GM12892 (cell line): ENCODE measurements around the gene SLC6A9.
A peak's percentile ranks its signal among the peaks of the same experiment; 100 is the strongest.

Experiments
- DNase-seq: peaks from one replicate; pipeline ENCODE4 v3.0.0; 2011; ENCODE audit not compliant: insufficient read length
- FAIRE-seq: peaks from 2 replicates; lab custom pipeline; 2011; peaks lifted over from hg19 to GRCh38; lab: Jason Lieb, UNC
- POLR2A ChIP-seq: IDR thresholded peaks from 2 replicates; pipeline ENCODE4 v1.6.1; 2011; ENCODE audit warnings: low read depth, low read length, control low read depth
- POLR2AphosphoS5 ChIP-seq: IDR thresholded peaks from 2 replicates; pipeline ENCODE4 v1.6.1; 2011; ENCODE audit warnings: low read depth, low read length, control low read depth
- TAF1 ChIP-seq: IDR thresholded peaks from 2 replicates; pipeline ENCODE4 v1.6.1; 2011; ENCODE audit warnings: low read depth, mild to moderate bottlenecking, control low read depth, low read length, borderline replicate concordance

SLC6A9 gene

DNA sequence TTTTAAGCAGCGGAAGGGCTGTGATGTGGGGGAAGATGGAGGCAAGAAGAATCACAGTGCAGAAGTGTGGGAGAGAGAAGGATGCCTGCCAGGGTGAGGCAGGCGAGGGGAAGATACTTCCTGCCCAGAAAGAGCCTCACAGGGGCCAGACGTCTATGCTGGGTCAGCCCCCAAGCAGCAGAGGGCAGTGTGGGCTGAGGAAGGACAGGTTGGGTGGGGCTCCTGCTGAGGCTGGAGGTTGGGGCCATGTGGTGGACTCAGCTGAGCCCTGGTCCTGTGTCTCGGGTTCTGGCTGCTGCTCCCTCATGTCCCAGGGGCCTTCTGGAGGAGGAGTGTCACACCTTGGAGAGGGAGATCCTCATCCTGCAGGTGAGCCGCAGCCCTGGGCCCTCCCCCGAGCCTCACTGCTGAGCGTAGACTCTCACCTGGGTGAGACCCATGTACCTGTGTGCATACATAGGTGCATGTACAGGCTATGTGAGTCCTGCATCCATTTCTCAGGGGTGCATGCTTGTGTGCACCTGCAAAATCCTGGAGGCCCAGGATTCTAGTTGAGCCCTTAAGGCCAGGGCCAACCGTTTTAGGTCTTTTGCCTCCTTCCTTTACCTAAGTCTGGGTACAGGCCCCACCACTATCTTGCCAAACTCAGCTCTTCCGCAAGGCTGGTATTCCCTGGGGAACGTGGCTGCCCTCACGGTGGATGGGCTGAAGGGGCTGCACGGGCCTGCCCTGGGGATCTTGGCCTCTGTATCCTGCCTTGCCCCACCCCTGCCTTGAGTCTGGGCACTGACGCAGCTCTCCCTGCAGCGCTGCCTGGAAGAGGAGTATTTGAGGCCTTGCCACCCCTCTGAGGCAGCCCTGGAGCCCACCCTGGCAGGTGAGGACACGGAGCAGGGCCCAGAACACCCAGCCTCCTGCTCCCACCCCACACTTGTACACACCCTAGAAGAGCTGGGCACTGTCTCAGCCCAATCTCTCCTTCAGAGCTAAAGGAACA is 36.2 kb downstream of the SLC6A9 start:
- TF ChIP-seq POLR2AphosphoS5 = no peak
- no peak for TF ChIP-seq POLR2A
- no peak for TF ChIP-seq TAF1
- DNase-seq = no peak
- no peak for FAIRE-seq

DNA sequence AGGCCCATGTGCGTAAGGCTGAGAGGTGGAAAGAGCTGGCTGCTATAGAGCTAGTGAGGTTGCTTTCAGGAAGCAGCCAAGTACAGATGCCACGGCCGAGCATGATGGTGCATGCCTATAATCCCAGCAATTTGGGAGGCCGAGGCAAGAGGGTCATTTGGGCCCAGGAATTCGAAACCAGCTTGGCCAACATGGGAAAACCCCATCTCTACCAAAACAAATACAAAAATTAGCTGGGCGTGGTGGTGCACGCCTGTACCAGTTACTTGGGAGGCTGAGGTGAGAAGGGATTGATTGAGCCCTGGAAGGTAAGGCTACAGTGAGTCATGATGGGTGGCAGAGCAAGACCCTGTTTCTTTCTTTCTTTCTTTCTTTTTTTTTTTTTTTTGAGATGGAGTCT is 37.2 kb downstream of the SLC6A9 start:
- FAIRE-seq (no peak), DNase-seq (no peak)
- TF ChIP-seq TAF1 (no peak), POLR2A (no peak), POLR2AphosphoS5 (no peak)

DNA sequence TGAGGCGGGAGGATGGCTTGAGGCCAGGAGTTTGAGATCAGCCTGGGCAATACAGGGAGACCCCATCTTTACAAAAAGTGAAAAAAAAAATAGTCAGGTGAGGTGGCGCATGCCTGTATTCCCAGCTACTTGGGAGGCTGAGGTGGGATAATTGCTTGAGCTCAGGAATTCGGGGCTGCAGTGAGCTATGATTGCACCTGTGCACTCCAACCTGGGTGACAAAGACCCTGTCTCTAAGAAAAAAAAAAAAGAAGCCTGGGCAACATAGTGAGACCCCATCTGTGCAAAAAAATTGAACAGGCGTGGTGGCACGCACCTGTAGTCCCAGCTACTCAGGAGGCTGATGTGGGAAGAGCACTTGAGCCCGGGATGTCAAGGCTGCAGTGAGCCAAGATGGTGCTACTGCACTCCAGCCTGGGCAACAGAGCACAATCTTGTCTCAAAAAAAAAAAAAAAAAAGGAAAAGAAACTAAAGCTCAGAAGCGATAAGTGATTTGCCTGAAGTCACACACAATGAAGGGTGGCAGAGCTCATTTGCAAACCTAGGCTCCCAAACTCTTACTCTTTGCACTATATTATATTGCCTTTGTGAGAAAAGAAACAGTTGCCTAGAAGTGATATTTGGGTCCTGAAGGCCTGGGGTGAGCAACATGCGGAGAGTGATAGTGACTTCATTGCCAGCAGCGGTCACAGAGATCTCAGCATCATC is 37.9 kb downstream of the SLC6A9 start:
- FAIRE-seq (no peak), DNase-seq (no peak)
- TF ChIP-seq TAF1 (no peak), POLR2A (no peak), POLR2AphosphoS5 (no peak)

DNA sequence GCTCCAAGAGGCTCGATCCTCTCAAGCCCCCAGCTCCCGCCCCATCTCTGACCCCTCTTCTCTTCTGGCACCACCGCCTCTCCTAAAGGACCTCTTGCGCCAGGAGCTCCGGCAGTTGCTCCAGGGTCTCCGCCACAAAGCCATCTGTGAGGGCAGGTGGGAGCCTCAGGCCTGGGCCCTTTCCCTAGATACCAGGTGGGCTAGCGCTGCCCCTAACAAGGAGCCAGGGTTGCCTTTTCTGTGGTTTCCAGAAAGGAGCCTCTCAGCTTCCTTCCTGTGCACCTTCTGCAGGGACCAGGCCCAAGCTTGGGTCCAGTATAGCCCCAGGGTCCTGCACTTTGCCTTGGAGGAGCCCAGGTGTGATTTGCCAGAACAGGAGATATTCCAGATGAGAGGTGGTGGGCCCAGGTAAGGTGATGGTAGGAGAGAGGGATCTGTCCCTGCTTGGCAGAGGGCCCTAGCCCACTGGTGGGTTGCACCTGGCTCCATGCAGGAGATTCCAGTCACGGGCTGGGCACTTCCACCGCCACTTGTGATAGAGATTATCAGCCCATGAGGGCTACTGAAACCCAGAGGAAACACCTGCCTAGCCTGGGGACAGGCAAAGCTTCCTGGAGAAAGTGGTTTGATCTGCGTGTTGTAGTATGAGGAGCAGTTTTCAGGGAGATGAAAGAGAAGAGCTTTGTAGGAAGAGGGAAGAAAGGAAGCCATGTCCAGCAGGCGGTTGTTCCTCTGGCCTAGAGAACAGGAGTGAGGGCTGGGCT is 38.8 kb downstream of the SLC6A9 start:
- TF ChIP-seq TAF1 (no peak), POLR2A (no peak), POLR2AphosphoS5 (no peak)
- DNase-seq = no peak
- FAIRE-seq = no peak

DNA sequence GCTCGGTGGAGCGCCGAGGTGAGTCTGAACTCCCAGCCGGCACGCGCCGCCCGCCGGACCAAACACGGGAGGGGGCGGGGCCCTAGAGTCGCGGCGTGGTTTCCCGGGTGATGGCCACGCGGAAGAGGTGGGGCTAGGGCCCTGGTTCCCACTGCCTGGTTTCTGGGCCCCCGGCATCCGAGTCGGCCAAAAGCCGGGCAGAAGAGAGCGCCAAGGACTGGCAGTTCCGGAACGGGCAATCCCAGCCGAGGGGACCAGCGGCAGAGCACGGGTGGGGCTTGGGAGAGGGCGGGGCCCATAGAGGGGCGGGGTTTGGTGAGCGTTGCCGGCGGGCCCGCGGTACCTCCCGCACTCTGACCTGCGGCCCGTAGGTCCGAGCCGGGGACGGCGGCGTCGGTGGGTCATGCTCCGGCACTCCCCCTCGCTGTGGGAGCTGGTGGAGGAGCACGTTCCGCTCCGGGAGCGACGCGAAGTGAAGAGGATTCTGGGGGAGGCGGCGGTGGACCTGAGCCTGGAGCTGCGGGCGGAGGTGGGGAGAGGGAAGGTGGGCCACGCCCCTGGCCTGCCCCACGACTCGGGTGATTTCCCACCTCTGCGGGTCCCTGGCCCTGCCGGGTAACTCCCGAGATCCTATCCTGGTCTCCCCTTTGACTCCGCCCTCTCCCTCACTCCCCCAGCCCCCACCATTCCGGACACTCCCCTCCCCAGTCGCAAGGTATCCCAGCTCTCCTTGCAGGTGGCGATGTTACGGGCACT is 39.6 kb downstream of the SLC6A9 start, which contains the start of gene CCDC24:
Gene CCDC24, plus strand, starts transcription at position 124 of the 756 bp plus-strand sequence. Its CDS starts 280 bp downstream, at position 404.
- 0 out of 2 replicates have a peak, but pooled peaks have one; percentile 53 for TF ChIP-seq POLR2A
- no peak for TF ChIP-seq POLR2AphosphoS5
- 0 out of 2 replicates have a peak, but pooled peaks have one; percentile 18 for TF ChIP-seq TAF1
- DNase-seq (peak; percentile 91), FAIRE-seq (peak; percentile 75)

DNA sequence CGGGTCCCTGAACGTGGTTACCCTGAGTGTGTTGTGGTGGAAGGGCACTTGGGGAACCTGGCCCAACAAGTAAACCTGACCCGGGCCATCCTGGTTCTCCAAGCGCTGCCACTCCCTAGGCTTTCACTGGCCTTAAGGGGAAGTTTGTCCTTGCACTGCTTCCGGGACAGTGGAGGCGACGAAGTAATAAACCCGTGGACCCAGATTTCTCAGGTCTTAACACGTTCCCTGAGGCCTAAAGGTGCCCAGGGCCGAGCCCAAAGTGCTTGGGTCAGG is 40.1 kb downstream of the SLC6A9 start:
- FAIRE-seq (no peak), DNase-seq (no peak)
- TF ChIP-seq TAF1 (no peak), POLR2A (no peak), POLR2AphosphoS5 (no peak)

DNA sequence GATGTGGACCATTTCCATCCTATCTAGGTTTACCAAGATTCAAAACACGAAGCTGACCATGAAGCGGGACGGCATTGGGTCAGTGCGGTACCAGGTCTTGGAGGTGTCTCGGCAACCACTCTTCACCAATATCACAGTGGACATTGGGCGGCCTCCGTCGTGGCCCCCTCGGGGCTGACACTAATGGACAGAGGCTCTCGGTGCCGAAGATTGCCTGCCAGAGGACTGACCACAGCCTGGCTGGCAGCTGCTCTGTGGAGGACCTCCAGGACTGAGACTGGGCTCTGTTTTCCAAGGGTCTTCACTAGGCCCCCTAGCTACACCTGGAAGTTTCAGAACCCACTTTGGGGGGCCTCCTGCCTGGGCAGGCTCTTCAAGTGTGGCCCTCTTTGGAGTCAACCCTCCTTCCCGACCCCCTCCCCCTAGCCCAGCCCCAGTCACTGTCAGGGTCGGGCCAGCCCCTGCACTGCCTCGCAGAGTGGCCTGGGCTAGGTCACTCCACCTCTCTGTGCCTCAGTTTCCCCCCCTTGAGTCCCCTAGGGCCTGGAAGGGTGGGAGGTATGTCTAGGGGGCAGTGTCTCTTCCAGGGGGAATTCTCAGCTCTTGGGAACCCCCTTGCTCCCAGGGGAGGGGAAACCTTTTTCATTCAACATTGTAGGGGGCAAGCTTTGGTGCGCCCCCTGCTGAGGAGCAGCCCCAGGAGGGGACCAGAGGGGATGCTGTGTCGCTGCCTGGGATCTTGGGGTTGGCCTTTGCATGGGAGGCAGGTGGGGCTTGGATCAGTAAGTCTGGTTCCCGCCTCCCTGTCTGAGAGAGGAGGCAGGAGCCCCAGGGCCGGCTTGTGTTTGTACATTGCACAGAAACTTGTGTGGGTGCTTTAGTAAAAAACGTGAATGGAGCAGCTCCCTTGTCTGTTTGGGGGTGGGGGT is 40.7 kb downstream of the SLC6A9 start:
- no peak for DNase-seq
- FAIRE-seq = no peak
- TF ChIP-seq TAF1 (no peak), POLR2AphosphoS5 (no peak), POLR2A (no peak)

DNA sequence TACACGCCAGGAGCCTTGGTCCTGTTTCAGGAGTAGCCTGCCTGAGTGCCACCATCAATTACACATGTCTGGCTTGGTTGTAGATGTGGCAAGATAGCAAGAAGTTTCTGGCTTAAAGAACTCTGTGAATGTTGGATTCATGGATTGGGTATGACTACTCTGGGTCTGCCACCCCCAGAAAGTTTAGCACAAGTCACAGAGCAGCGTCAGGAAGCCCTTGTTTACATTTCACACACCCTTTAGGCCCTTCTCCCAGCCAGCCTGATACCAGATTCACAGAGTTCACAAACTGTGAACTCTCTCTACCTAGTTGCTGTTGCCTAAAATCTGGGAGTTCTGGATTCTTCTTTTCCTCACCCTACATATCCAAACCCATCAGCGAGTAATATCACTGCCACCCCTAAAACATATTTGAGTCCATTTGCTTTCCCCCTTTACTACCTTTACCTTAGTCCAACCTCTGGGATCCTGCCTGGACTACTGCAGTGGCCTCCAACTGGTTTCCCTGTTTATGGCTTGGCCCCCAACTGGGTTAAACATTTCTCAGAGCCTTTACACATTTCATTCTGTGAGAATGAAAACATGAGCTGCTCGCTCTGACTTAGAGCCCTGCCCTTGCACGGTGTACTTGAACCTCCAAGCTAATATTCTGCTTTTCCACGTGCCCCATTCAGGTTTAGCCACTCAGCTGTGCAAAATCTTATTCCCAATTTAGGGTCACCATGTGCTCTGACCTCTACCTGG is 43.9 kb downstream of the SLC6A9 start:
- TF ChIP-seq POLR2A (no peak), POLR2AphosphoS5 (no peak), TAF1 (no peak)
- no peak for DNase-seq
- no peak for FAIRE-seq

DNA sequence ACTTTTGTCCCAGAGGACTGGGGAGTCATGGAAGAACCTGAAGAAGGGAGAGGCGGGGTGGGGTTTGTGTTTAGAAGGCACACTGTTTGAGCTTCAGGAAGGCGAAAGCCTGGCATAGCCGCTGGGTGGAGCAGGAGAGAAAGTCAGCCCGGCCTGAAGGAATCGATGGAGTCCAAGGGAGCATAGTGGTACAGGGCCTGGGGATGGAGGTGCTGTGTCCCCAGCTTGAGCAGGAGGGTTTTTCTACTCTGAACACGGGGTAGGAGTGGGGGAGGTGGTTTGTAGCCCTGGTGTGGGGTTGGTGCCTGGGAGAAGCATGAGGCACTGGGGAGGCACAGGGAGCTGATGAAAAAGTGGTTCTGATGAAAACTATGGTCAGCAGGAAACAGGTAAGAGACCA is 44.5 kb downstream of the SLC6A9 start:
- DNase-seq (no peak), FAIRE-seq (no peak)

More for the DNA sequence above, 44.5 kb downstream of the SLC6A9 start:
- TF ChIP-seq POLR2A (no peak), POLR2AphosphoS5 (no peak), TAF1 (no peak)
